GM12878 (cell line): ENCODE measurements around the gene CREBRF.
"Not testable (repeated sequence)": the region's sequence is repeated elsewhere in the genome, so short reads cannot be mapped to it uniquely, and the experiment has no call there.

Source experiments
- FOXM1 ChIP-seq: IDR thresholded peaks from 2 replicates; pipeline ENCODE4 v1.6.1; 2012; ENCODE audit warnings: low read depth, mild to moderate bottlenecking, inconsistent platforms, low read length, moderate library complexity
- GABPA ChIP-seq: IDR thresholded peaks from 2 replicates; pipeline ENCODE4 v1.6.1; 2014; ENCODE audit warnings: antibody characterized with exemption, low read depth, mild to moderate bottlenecking, inconsistent platforms
- RCOR1 ChIP-seq: conservative IDR thresholded peaks from 2 replicates; pipeline ENCODE4 v1.6.1; 2012; ENCODE audit warnings: low read depth, low read length, improper control_type of control experiment
- YY1 ChIP-seq: IDR thresholded peaks from 2 replicates; pipeline ENCODE4 v1.6.1; 2011; ENCODE audit warnings: low read depth, mild to moderate bottlenecking, low read length
- ZNF274 ChIP-seq: IDR thresholded peaks from one replicate; pipeline ENCODE4 v1.8.0; 2011; ENCODE audit not compliant: insufficient read length, insufficient read depth
- TF ChIP-seq, protein P1 (sequence below): fragments of 450-650 bp; IDR thresholded peaks from 2 replicates; pipeline ENCODE4 v1.6.1; 2016; ENCODE audit warnings: mild to moderate bottlenecking, moderate library complexity, borderline replicate concordance

DNA sequence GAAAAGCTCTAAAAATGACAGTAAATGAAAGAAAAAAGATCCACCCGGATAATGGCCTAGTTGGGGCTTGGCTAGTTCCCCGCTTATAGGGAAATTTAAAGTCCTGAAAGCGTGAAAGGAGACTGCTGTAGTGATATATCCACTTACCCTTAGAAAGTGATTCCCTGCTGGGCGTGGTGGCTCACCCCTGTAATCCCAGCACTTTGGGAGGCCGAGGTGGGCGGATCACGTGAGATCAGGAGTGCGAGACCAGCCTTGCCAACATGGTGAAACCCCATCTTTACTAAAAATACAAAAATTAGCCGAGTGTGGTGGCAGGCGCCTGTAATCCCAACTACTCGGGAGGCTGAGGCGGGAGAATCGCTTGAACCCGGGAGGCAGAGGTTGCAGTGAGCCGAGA is 39.1 kb upstream of the CREBRF start:
- TF ChIP-seq RCOR1, YY1, FOXM1, GABPA, ZNF274: not testable (repeated sequence)
- TF ChIP-seq, protein P1, sequence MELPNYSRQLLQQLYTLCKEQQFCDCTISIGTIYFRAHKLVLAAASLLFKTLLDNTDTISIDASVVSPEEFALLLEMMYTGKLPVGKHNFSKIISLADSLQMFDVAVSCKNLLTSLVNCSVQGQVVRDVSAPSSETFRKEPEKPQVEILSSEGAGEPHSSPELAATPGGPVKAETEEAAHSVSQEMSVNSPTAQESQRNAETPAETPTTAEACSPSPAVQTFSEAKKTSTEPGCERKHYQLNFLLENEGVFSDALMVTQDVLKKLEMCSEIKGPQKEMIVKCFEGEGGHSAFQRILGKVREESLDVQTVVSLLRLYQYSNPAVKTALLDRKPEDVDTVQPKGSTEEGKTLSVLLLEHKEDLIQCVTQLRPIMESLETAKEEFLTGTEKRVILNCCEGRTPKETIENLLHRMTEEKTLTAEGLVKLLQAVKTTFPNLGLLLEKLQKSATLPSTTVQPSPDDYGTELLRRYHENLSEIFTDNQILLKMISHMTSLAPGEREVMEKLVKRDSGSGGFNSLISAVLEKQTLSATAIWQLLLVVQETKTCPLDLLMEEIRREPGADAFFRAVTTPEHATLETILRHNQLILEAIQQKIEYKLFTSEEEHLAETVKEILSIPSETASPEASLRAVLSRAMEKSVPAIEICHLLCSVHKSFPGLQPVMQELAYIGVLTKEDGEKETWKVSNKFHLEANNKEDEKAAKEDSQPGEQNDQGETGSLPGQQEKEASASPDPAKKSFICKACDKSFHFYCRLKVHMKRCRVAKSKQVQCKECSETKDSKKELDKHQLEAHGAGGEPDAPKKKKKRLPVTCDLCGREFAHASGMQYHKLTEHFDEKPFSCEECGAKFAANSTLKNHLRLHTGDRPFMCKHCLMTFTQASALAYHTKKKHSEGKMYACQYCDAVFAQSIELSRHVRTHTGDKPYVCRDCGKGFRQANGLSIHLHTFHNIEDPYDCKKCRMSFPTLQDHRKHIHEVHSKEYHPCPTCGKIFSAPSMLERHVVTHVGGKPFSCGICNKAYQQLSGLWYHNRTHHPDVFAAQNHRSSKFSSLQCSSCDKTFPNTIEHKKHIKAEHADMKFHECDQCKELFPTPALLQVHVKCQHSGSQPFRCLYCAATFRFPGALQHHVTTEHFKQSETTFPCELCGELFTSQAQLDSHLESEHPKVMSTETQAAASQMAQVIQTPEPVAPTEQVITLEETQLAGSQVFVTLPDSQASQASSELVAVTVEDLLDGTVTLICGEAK: not testable (repeated sequence)
